ENCODE data around the gene PPL.
"Not testable (repeated sequence)": the region's sequence is repeated elsewhere in the genome, so short reads cannot be mapped to it uniquely, and the experiment has no call there.

PPL gene

GRCh38 chr16:4915226-4915761 lies 21.7 kb downstream of the PPL start:
- no peak overlapping the region for H3K4me3 ChIP-seq (ENCODE audit: low read length)
- DNase-seq (ENCODE audit: low read depth, low spot score) = peak; percentile 39

- no peak for DNase-seq (ENCODE audit: low read depth, low spot score)
- no peak overlapping the region for H3K4me3 ChIP-seq (ENCODE audit: low read length)
Measured at GRCh38 chr16:4914528-4915225, 22.3 kb downstream of the PPL start.

- DNase-seq (ENCODE audit: low read depth, low spot score) = no peak
- no peak overlapping the region for H3K4me3 ChIP-seq (ENCODE audit: low read length)
Measured at GRCh38 chr16:4913774-4914525, 23.0 kb downstream of the PPL start.

- DNase-seq (ENCODE audit: low read depth, low spot score) = no peak
- H3K4me3 ChIP-seq (ENCODE audit: low read length) = no peak overlapping the region
Measured at GRCh38 chr16:4913130-4913773, 23.7 kb downstream of the PPL start.

GRCh38 chr16:4911970-4912386 lies 25.0 kb downstream of the PPL start:
- no peak overlapping the region for H3K4me3 ChIP-seq (ENCODE audit: low read length)
- no peak for DNase-seq (ENCODE audit: low read depth, low spot score)

GRCh38 chr16:4910828-4911227 lies 26.1 kb downstream of the PPL start:
- H3K4me3 ChIP-seq (ENCODE audit: low read length) = no peak overlapping the region
- no peak for DNase-seq (ENCODE audit: low read depth, low spot score)

- no peak for DNase-seq (ENCODE audit: low read depth, low spot score)
- H3K4me3 ChIP-seq (ENCODE audit: low read length) = no peak overlapping the region
Measured at GRCh38 chr16:4909825-4910224, 27.1 kb downstream of the PPL start.

- H3K4me3 ChIP-seq (ENCODE audit: low read length) = no peak overlapping the region
- DNase-seq (ENCODE audit: low read depth, low spot score) = no peak
Measured at GRCh38 chr16:4908854-4909401, 28.0 kb downstream of the PPL start.

GRCh38 chr16:4904942-4905615 lies 31.9 kb downstream of the PPL start:
- DNase-seq (ENCODE audit: low read depth, low spot score) = no peak
- no peak overlapping the region for H3K4me3 ChIP-seq (ENCODE audit: low read length)

GRCh38 chr16:4904108-4904941 lies 32.6 kb downstream of the PPL start:
- DNase-seq (ENCODE audit: low read depth, low spot score) = no peak
- no peak overlapping the region for H3K4me3 ChIP-seq (ENCODE audit: low read length)

- no peak for DNase-seq (ENCODE audit: low read depth, low spot score)
- no peak overlapping the region for H3K4me3 ChIP-seq (ENCODE audit: low read length)
Measured at GRCh38 chr16:4902038-4902437, 34.9 kb downstream of the PPL start.

- no peak for DNase-seq (ENCODE audit: low read depth, low spot score)
- no peak overlapping the region for H3K4me3 ChIP-seq (ENCODE audit: low read length)
Measured at GRCh38 chr16:4900750-4901149, 36.2 kb downstream of the PPL start.

GRCh38 chr16:4900036-4900435 lies 36.9 kb downstream of the PPL start:
- no peak for DNase-seq (ENCODE audit: low read depth, low spot score)
- H3K4me3 ChIP-seq (ENCODE audit: low read length) = no peak overlapping the region

GRCh38 chr16:4899474-4899846 lies 37.5 kb downstream of the PPL start:
- DNase-seq (ENCODE audit: low read depth, low spot score) = no peak
- H3K4me3 ChIP-seq (ENCODE audit: low read length) = no peak overlapping the region

GRCh38 chr16:4898811-4899473 lies 38.0 kb downstream of the PPL start:
- DNase-seq (ENCODE audit: low read depth, low spot score) = no peak
- no peak overlapping the region for H3K4me3 ChIP-seq (ENCODE audit: low read length)

GRCh38 chr16:4897328-4897727 lies 39.6 kb downstream of the PPL start:
- no peak overlapping the region for H3K4me3 ChIP-seq (ENCODE audit: low read length)
- DNase-seq (ENCODE audit: low read depth, low spot score) = no peak

GRCh38 chr16:4896761-4897160 lies 40.2 kb downstream of the PPL start:
- not testable (repeated sequence) for DNase-seq (ENCODE audit: low read depth, low spot score); H3K4me3 ChIP-seq (ENCODE audit: low read length)

GRCh38 chr16:4895366-4895765 lies 41.6 kb downstream of the PPL start:
- no peak for DNase-seq (ENCODE audit: low read depth, low spot score)
- no peak overlapping the region for H3K4me3 ChIP-seq (ENCODE audit: low read length)

Measured in Jurkat, Clone E6-1 (cell line).